Kidney (tissue), 14 donors: Measurements from ENCODE around the gene KRTAP2-3. TPM values are rescaled to one million over a fixed set of nuclear protein-coding genes. Genes with fewer than 3 reads are reported as not detected.
"Not testable (repeated sequence)": the region's sequence is repeated elsewhere in the genome, so short reads cannot be mapped to it uniquely, and the experiment has no call there.

ENCODE experiments used
- DNase-seq, 5 donors: peaks; one replicate each; pipeline ENCODE4 v3.0.0-alpha.2; 2013 to 2020
- FAIRE-seq: peaks from 2 replicates; lab custom pipeline; 2012; peaks lifted over from hg19 to GRCh38; lab: Jason Lieb, UNC
- H3K27ac ChIP-seq, 2 donors: one replicate each; pipeline ENCODE4 v1.7.0; 2013; ENCODE audit warnings: low read depth in 2 of 2, low read length in 2 of 2, inconsistent platforms in 1 of 2
- H3K27me3 ChIP-seq: one replicate; pipeline ENCODE4 v1.7.1; 2013; ENCODE audit warnings: low read length, inconsistent platforms; ENCODE audit not compliant: control insufficient read depth, insufficient read depth
- H3K36me3 ChIP-seq, 3 donors: one replicate each; pipeline versions ENCODE4 v1.7.0 to v1.7.1; 2013; ENCODE audit warnings: low read length in 3 of 3, control low read depth in 1 of 3, inconsistent platforms in 1 of 3; ENCODE audit not compliant: insufficient read depth in 3 of 3, control insufficient read depth in 2 of 3
- H3K4me1 ChIP-seq, 3 donors: one replicate each; pipeline versions ENCODE4 v1.7.0 to v1.7.1; 2013; ENCODE audit warnings: low read length in 3 of 3, inconsistent platforms in 1 of 3, low read depth in 1 of 3; ENCODE audit not compliant: control insufficient read depth in 2 of 3, insufficient read depth in 2 of 3
- H3K4me3 ChIP-seq, 3 donors: one replicate each; pipeline versions ENCODE4 v1.7.0 to v1.8.1; 2013; ENCODE audit warnings: low read length in 3 of 3, control low read depth in 1 of 3, inconsistent platforms in 1 of 3
- H3K9ac ChIP-seq, 3 donors: one replicate each; pipeline versions ENCODE4 v1.7.0 to v1.7.1; 2013; ENCODE audit warnings: low read length in 3 of 3, control low read depth in 1 of 3, inconsistent platforms in 1 of 3
- H3K9me3 ChIP-seq, 3 donors: one replicate each; pipeline versions ENCODE4 v1.7.0 to v1.7.1; 2013; ENCODE audit warnings: low read length in 3 of 3, control low read depth in 1 of 3, inconsistent platforms in 1 of 3; ENCODE audit not compliant: control insufficient read depth in 2 of 3, insufficient read depth in 1 of 3
- CTCF ChIP-seq: IDR thresholded peaks from 3 replicates; pipeline ENCODE4 v1.5.1; 2012; ENCODE audit warnings: mild to moderate bottlenecking, moderate library complexity, borderline replicate concordance; ENCODE audit not compliant: insufficient read depth; ENCODE audit errors: extremely low read depth
- intact Hi-C: fragments of 100-400 bp; cut with DNase I; formaldehyde crosslinking; loops from one replicate; pipeline ENCODE4 v1.11.1; 2022
- polyA plus RNA-seq: library from polyadenylated mRNA; stranded (reverse); fragments of 350-450 nt; fragmentation: Illumina TruSeq; extraction: RNeasy Lipid Tissue Mini Kit (QIAGEN cat#74804); gene quantifications from one replicate; pipeline ENCODE4 v1.2.3, GENCODE V29; 2014; ENCODE audit warnings: low read depth, low replicate concordance; ENCODE audit not compliant: insufficient read depth
- total RNA-seq: library from RNA; stranded (reverse); fragmentation: NEBNext Ultra II Directional; extraction: Animal tissue kit (Norgen Biotek cat#: 25700); gene quantifications from one replicate; pipeline ENCODE4 v1.2.1, GENCODE V29; 2021
- donor health status: control.
- donor health status: control.
- donor health status: control.
- donor health status: control.
- donor health status: control.
- donor health status: DM: yes; HTN: yes; CAD: no.
- donor health status: Normal renal cell carcinoma (clear cell type).

The KRTAP2-3 gene
- total and polyA plus RNA-seq, 2 donors from 2014 or later = 0.28 TPM; not detected in 1

- TF ChIP-seq CTCF = no peak
Observed at GRCh38 chr17:41057547-41057946, 2.4 kb downstream of the KRTAP2-3 start.

DNA sequence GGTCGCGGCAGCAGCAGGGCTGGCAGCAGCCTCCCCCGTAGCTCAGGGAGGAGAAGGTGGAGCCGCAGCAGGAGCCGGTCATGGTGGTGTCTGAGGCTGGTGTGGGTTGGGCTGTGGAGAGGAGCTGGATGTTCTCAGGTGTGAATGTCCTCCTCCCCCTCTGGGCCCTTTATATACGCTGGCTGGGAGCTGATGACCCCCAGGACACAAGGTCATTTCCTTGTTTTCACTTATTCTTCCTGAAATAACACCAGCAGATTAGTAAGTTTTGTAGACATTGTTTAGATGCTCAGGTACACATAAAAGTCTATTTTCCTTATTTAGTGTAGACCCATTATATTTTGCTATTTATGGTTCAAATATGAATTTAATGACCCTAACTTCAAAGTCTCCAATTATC lies 4.8 kb downstream of the KRTAP2-3 start, which contains the start of gene KRTAP2-2:
Gene KRTAP2-2, minus strand, starts transcription at position 101 of the 400 bp plus-strand sequence. Its CDS starts 19 bp downstream, at position 82.
- H3K9ac ChIP-seq, H3K27ac ChIP-seq, H3K4me3 ChIP-seq, H3K36me3 ChIP-seq, DNase-seq, H3K27me3 ChIP-seq, H3K4me1 ChIP-seq, intact Hi-C loops, FAIRE-seq, H3K9me3 ChIP-seq: not testable (repeated sequence)

More at GRCh38 chr17:41057547-41057946, 2.4 kb downstream of the KRTAP2-3 start:
- no peaks in the 10 kb centered on the region for H3K36me3 ChIP-seq
- FAIRE-seq = no peak
- H3K9me3 ChIP-seq = no peaks in the 10 kb centered on the region
- no peak overlapping the region for H3K27ac ChIP-seq
- no peaks in the 10 kb centered on the region for H3K4me1 ChIP-seq
- intact Hi-C loops = no loop called here
- DNase-seq = no peak
- no peak overlapping the region for H3K4me3 ChIP-seq
- no peaks in the 10 kb centered on the region for H3K27me3 ChIP-seq
- no peak overlapping the region for H3K9ac ChIP-seq

DNA sequence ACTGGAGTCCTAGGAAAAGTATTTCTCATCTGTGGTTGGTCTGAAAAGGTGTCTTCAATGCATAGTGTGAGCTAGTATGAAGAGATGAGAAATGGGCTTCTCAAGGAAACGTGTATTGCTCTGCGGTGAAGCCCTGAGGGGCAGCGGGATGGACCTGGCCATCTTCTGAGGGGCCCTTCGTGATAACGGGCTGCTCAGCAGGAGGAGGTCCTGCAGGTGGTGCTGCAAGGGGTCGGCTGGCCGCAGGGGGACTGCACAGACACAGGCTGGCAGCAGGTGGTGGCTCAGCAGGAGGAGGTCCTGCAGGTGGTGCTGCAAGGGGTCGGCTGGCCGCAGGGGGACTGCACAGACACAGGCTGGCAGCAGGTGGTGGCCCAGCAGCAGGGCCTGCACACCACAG lies 5.4 kb downstream of the KRTAP2-3 start:
- H3K27ac ChIP-seq, H3K9me3 ChIP-seq, H3K27me3 ChIP-seq, H3K4me3 ChIP-seq, H3K9ac ChIP-seq, H3K36me3 ChIP-seq, H3K4me1 ChIP-seq, DNase-seq, intact Hi-C loops, FAIRE-seq: not testable (repeated sequence)

DNA sequence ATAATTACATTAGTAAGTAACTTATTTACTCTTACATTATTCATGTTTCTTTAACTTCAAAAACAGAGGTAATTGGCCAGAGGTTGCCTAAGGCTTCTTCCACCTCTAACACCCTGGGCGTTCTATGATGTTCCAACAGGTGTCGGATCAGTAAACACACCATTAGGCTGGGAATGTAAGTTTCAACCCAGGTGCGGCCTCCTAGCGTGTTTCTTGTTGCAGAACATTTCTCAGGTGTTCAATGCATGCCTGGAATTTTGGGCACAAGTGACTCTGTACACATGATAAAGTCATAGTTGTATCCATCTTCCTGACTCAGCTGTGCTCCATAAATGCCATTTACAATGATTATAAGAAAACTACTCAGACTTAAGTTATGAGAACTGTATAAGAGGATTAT lies 5.9 kb downstream of the KRTAP2-3 start:
- intact Hi-C loops = no loop called here
- H3K9ac ChIP-seq = no peak overlapping the region
- no peaks in the 10 kb centered on the region for H3K9me3 ChIP-seq
- FAIRE-seq (no peak), DNase-seq (peak in 3 of 5 donors; percentile 58 to 67 (median 66))
- H3K36me3 ChIP-seq = no peaks in the 10 kb centered on the region
- no peak for TF ChIP-seq CTCF
- no peak overlapping the region for H3K4me3 ChIP-seq
- no peaks in the 10 kb centered on the region for H3K4me1 ChIP-seq
- no peak overlapping the region for H3K27ac ChIP-seq
- no peaks in the 10 kb centered on the region for H3K27me3 ChIP-seq

DNA sequence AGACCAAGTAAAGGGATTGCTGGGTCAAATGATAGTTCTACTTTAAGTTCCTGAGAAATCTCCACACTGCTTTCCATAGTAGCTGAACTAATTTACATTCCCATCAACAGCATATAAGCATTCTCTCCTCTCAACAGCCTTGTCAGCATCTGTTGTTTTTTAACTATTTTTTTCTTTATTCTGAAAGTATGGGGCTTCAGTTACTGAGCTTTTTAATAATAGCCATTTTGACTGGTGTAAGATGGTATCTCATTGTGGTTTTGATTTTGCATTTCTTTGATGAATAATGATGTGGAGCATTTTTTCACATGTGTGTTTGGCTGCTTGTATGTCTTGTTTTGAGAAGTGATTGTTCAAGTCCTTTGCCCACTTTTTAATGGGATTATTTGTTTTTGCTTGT lies 7.3 kb downstream of the KRTAP2-3 start:
- intact Hi-C loops = no loop called here
- Histone ChIP-seq H3K27ac (no peak overlapping the region), H3K4me3 (no peak overlapping the region), H3K27me3 (no peaks in the 10 kb centered on the region), H3K9me3 (no peaks in the 10 kb centered on the region), H3K36me3 (no peaks in the 10 kb centered on the region), H3K4me1 (no peaks in the 10 kb centered on the region), H3K9ac (no peak overlapping the region)
- no peak for TF ChIP-seq CTCF
- DNase-seq (no peak), FAIRE-seq (no peak)
